ENCODE measurements around the gene SPATA12. TPM values are rescaled to one million over a fixed set of nuclear protein-coding genes. Genes with fewer than 3 reads are reported as not detected.

SPATA12 gene
- total and polyA plus RNA-seq, 4 donors = not detected

DNA sequence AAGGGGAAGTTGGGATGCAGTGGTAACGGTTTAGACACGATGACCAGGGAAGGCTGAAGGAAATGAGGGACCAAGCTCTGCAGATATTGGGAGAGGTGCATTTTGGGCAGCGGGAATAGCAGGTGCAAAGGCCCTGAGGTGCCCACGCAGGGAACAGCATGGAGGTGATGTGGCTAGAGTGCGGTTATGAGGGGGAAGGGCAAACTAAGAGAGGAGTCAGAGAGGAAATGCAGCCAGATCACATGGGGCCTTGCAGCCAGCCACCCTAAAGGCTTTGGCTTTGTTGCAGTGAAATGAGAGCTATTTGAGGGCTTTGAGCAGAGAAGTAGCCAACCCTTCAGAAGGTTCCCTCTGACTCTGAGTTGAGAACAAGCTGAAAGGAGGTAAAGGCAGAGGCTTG lies 2.6 kb downstream of the SPATA12 start:
- no peak overlapping the region for H3K4me3 ChIP-seq (ENCODE audit: low read depth in 1 of 3, low read length in 3 of 3)
- H3K36me3 ChIP-seq (ENCODE audit: control insufficient read depth in 4 of 4, insufficient read depth in 3 of 4, low read depth in 1 of 4, low read length in 3 of 4) = no peaks in the 10 kb centered on the region
- TF ChIP-seq GABPA (IDR thresholded peaks at IDR 0.05 in 1 of 2, conservative IDR thresholded peaks at IDR 0.05 in 1 of 2) = no peak
- TF ChIP-seq FOXA2 (IDR thresholded peaks at IDR 0.05) = no peak
- TF ChIP-seq, protein P1, sequence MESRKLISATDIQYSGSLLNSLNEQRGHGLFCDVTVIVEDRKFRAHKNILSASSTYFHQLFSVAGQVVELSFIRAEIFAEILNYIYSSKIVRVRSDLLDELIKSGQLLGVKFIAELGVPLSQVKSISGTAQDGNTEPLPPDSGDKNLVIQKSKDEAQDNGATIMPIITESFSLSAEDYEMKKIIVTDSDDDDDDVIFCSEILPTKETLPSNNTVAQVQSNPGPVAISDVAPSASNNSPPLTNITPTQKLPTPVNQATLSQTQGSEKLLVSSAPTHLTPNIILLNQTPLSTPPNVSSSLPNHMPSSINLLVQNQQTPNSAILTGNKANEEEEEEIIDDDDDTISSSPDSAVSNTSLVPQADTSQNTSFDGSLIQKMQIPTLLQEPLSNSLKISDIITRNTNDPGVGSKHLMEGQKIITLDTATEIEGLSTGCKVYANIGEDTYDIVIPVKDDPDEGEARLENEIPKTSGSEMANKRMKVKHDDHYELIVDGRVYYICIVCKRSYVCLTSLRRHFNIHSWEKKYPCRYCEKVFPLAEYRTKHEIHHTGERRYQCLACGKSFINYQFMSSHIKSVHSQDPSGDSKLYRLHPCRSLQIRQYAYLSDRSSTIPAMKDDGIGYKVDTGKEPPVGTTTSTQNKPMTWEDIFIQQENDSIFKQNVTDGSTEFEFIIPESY (IDR thresholded peaks at IDR 0.05) = no peak
- no peak for TF ChIP-seq RAD21 (IDR thresholded peaks at IDR 0.05)
- TF ChIP-seq YY1 (IDR thresholded peaks at IDR 0.05) = no peak
- TF ChIP-seq NR2F2 (IDR thresholded peaks at IDR 0.05) = no peak
- no peak for TF ChIP-seq EGR1 (IDR thresholded peaks at IDR 0.05; ENCODE audit: low read depth in 2 of 2)
- TF ChIP-seq, protein P2, sequence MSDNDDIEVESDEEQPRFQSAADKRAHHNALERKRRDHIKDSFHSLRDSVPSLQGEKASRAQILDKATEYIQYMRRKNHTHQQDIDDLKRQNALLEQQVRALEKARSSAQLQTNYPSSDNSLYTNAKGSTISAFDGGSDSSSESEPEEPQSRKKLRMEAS (IDR thresholded peaks at IDR 0.05) = no peak
- TF ChIP-seq, protein P3, sequence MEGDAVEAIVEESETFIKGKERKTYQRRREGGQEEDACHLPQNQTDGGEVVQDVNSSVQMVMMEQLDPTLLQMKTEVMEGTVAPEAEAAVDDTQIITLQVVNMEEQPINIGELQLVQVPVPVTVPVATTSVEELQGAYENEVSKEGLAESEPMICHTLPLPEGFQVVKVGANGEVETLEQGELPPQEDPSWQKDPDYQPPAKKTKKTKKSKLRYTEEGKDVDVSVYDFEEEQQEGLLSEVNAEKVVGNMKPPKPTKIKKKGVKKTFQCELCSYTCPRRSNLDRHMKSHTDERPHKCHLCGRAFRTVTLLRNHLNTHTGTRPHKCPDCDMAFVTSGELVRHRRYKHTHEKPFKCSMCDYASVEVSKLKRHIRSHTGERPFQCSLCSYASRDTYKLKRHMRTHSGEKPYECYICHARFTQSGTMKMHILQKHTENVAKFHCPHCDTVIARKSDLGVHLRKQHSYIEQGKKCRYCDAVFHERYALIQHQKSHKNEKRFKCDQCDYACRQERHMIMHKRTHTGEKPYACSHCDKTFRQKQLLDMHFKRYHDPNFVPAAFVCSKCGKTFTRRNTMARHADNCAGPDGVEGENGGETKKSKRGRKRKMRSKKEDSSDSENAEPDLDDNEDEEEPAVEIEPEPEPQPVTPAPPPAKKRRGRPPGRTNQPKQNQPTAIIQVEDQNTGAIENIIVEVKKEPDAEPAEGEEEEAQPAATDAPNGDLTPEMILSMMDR (IDR thresholded peaks at IDR 0.05; ENCODE audit: low read depth, low read length, missing input control) = no peak
- TF ChIP-seq FOXA1 (IDR thresholded peaks at IDR 0.05) = no peak
- TF ChIP-seq JUND (IDR thresholded peaks at IDR 0.05) = no peak
- TF ChIP-seq, protein P4, sequence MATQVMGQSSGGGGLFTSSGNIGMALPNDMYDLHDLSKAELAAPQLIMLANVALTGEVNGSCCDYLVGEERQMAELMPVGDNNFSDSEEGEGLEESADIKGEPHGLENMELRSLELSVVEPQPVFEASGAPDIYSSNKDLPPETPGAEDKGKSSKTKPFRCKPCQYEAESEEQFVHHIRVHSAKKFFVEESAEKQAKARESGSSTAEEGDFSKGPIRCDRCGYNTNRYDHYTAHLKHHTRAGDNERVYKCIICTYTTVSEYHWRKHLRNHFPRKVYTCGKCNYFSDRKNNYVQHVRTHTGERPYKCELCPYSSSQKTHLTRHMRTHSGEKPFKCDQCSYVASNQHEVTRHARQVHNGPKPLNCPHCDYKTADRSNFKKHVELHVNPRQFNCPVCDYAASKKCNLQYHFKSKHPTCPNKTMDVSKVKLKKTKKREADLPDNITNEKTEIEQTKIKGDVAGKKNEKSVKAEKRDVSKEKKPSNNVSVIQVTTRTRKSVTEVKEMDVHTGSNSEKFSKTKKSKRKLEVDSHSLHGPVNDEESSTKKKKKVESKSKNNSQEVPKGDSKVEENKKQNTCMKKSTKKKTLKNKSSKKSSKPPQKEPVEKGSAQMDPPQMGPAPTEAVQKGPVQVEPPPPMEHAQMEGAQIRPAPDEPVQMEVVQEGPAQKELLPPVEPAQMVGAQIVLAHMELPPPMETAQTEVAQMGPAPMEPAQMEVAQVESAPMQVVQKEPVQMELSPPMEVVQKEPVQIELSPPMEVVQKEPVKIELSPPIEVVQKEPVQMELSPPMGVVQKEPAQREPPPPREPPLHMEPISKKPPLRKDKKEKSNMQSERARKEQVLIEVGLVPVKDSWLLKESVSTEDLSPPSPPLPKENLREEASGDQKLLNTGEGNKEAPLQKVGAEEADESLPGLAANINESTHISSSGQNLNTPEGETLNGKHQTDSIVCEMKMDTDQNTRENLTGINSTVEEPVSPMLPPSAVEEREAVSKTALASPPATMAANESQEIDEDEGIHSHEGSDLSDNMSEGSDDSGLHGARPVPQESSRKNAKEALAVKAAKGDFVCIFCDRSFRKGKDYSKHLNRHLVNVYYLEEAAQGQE (IDR thresholded peaks at IDR 0.05) = no peak
- TF ChIP-seq TAF1 (conservative IDR thresholded peaks at IDR 0.05) = no peak
- TF ChIP-seq HNF4G (IDR thresholded peaks at IDR 0.05) = no peak
- H3K4me1 ChIP-seq (ENCODE audit: control insufficient read depth in 4 of 4, insufficient read depth in 4 of 4, low read length in 3 of 4) = no peaks in the 10 kb centered on the region
- no peaks in the 10 kb centered on the region for H3K9me3 ChIP-seq (ENCODE audit: control insufficient read depth in 4 of 4, low read length in 3 of 4)
- no peak overlapping the region for H3K27ac ChIP-seq (ENCODE audit: low read depth in 1 of 2, low read length in 2 of 2)
- WGBS = 89% methylated on average over 5 of the region's 5 CpGs
- H3K9ac ChIP-seq (ENCODE audit: low read depth in 1 of 2, low read length in 2 of 2) = no peak overlapping the region
- no peaks in the 10 kb centered on the region for H3K27me3 ChIP-seq (ENCODE audit: control insufficient read depth in 4 of 4, insufficient read depth in 4 of 4, low read length in 3 of 4)
- DNase-seq (ENCODE audit: low spot score) = no peak

DNA sequence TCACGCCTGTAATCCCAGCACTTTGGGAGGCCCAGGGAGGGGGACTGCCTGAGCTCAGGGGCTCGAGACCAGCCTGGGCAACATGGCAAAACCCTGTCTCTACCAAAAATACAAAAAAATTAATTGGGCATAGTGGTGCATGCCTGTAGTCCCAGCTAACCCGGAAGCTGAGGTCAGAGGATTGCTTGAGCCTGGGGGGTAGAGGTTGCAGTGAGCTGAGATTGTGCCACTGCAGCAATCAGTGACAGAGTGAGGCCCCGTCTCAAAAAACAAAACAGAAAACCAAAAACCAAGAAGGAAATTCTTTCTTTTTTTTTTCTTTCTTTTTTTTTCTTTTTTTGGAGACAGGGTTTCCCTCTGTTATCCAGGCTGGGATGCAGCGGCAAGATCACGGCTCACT lies 3.5 kb downstream of the SPATA12 start:
- no peak overlapping the region for H3K4me3 ChIP-seq (ENCODE audit: low read depth in 1 of 3, low read length in 3 of 3)
- H3K4me1 ChIP-seq (ENCODE audit: control insufficient read depth in 4 of 4, insufficient read depth in 4 of 4, low read length in 3 of 4) = no peaks in the 10 kb centered on the region
- no peak overlapping the region for H3K9ac ChIP-seq (ENCODE audit: low read depth in 1 of 2, low read length in 2 of 2)
- H3K27me3 ChIP-seq (ENCODE audit: control insufficient read depth in 4 of 4, insufficient read depth in 4 of 4, low read length in 3 of 4) = no peaks in the 10 kb centered on the region
- H3K9me3 ChIP-seq (ENCODE audit: control insufficient read depth in 4 of 4, low read length in 3 of 4) = no peaks in the 10 kb centered on the region
- DNase-seq (ENCODE audit: low spot score) = no peak
- no peaks in the 10 kb centered on the region for H3K36me3 ChIP-seq (ENCODE audit: control insufficient read depth in 4 of 4, insufficient read depth in 3 of 4, low read depth in 1 of 4, low read length in 3 of 4)
- no peak overlapping the region for H3K27ac ChIP-seq (ENCODE audit: low read depth in 1 of 2, low read length in 2 of 2)
- TF ChIP-seq EGR1 (IDR thresholded peaks at IDR 0.05; ENCODE audit: low read depth in 2 of 2) (no peak), RAD21 (IDR thresholded peaks at IDR 0.05) (no peak)
- TF ChIP-seq, protein P2 (IDR thresholded peaks at IDR 0.05) = no peak
- WGBS = 83% methylated on average over 6 of the region's 6 CpGs

Data from liver (tissue), 9 donors.